GM12878 (cell line): ENCODE data around the gene CKS1B. TPM values are rescaled to one million over a fixed set of nuclear protein-coding genes. Genes with fewer than 3 reads are reported as not detected.

Experiments
- ATAC-seq: fragments of 200-7000 bp; cut with Tn5 transposase; 3 replicates; pipeline ENCODE4 v1.9.1; 2020; ENCODE audit warnings: mild to moderate bottlenecking, moderate library complexity
- BruUV-seq: library from RNA; stranded (reverse); fragments of 400-500 nt; replicated peaks from 2 replicates; lab custom pipeline; 2021; lab: Mats Ljungman, UMichigan
- CTCF ChIA-PET: fragments of 300-600 bp; sonication (Branson Sonifier 250); formaldehyde crosslinking; extraction: SDS; loops from one replicate; lab custom pipeline; 2021; ENCODE audit warnings: inconsistent platforms; lab: Yijun Ruan, JAX
- POLR2A ChIA-PET: fragments of 350-600 bp; formaldehyde crosslinking; extraction: SDS; loops from one replicate; lab custom pipeline; 2021; ENCODE audit warnings: inconsistent platforms; lab: Charles Lee
- RAD21 ChIA-PET: fragments of 300-600 bp; sonication (Branson Sonifier 250); formaldehyde crosslinking; loops from one replicate; lab custom pipeline; 2023; ENCODE audit warnings: antibody characterized with exemption; ENCODE audit not compliant: unreplicated experiment; lab: Charles Lee
- SMC1A ChIA-PET: fragments of 300-600 bp; sonication (Branson Sonifier 250); formaldehyde crosslinking; loops from one replicate; lab custom pipeline; 2023; ENCODE audit not compliant: unreplicated experiment, uncharacterized antibody; lab: Charles Lee
- DNase-seq: peaks from one replicate; pipeline ENCODE4 v3.0.0-alpha.2; 2011; ENCODE audit warnings: low read depth, low spot score
- FAIRE-seq: peaks from 3 replicates; lab custom pipeline; 2011; peaks lifted over from hg19 to GRCh38; lab: Jason Lieb, UNC
- H2AFZ ChIP-seq: 2 replicates; pipeline ENCODE4 v1.6.0; 2011; ENCODE audit warnings: low read depth, low read length, control low read depth; ENCODE audit not compliant: control insufficient read depth
- H3K27ac ChIP-seq: 2 replicates; pipeline ENCODE4 v1.5.1; 2011; ENCODE audit warnings: control low read depth; ENCODE audit not compliant: control insufficient read depth, insufficient read depth
- H3K27me3 ChIP-seq, 2 experiments: replicated peaks in 1 of 2; 2 replicates each; pipeline versions ENCODE4 v1.6.0 to v1.6.1; 2011; ENCODE audit warnings: low read length in 1 of 2; ENCODE audit not compliant: control insufficient read depth in 2 of 2, insufficient read depth in 2 of 2
- H3K36me3 ChIP-seq, 2 experiments: 2 replicates each; pipeline ENCODE4 v1.5.1; 2011; ENCODE audit warnings: low read length in 1 of 2; ENCODE audit not compliant: control insufficient read depth in 2 of 2, insufficient read depth in 2 of 2
- H3K4me1 ChIP-seq: 2 replicates; pipeline ENCODE4 v1.6.1; 2011; ENCODE audit warnings: mild to moderate bottlenecking, low read length, moderate library complexity, mixed read lengths; ENCODE audit not compliant: control insufficient read depth, insufficient read depth
- H3K4me2 ChIP-seq: 2 replicates; pipeline ENCODE4 v1.6.0; 2011; ENCODE audit warnings: control low read depth; ENCODE audit not compliant: control insufficient read depth, insufficient read depth
- H3K4me3 ChIP-seq: fragments of 200-600 bp; sonication (generic); 2 replicates; pipeline ENCODE4 v1.5.1; 2016
- H3K79me2 ChIP-seq: 2 replicates; pipeline ENCODE4 v1.6.0; 2011; ENCODE audit warnings: low read length; ENCODE audit not compliant: control insufficient read depth, insufficient read depth
- H3K9ac ChIP-seq: 2 replicates; pipeline ENCODE4 v1.8.0; 2011; ENCODE audit warnings: low read length, control low read depth, mixed read lengths; ENCODE audit not compliant: control insufficient read depth, insufficient read depth
- H3K9me3 ChIP-seq: replicated peaks from 3 replicates; pipeline ENCODE4 v1.5.1; 2011; ENCODE audit warnings: mild to moderate bottlenecking, low read length; ENCODE audit not compliant: control insufficient read depth, insufficient read depth
- H4K20me1 ChIP-seq: 2 replicates; pipeline ENCODE4 v1.6.0; 2011; ENCODE audit not compliant: control insufficient read depth, insufficient read depth
- ATF7 ChIP-seq: fragments of 450-650 bp; IDR thresholded peaks from 2 replicates; pipeline ENCODE4 v1.6.1; 2016; ENCODE audit warnings: low read depth, mild to moderate bottlenecking
- BHLHE40 ChIP-seq, 2 experiments: fragments of 450-650 bp in 1 of 2; IDR thresholded peaks; 2 replicates each; pipeline ENCODE4 v1.6.1; 2011 to 2017; ENCODE audit warnings: low read depth in 2 of 2, borderline replicate concordance in 1 of 2, improper control_type of control experiment in 1 of 2, low read length in 1 of 2, mild to moderate bottlenecking in 1 of 2
- RCOR1 ChIP-seq: conservative IDR thresholded peaks from 2 replicates; pipeline ENCODE4 v1.6.1; 2012; ENCODE audit warnings: low read depth, low read length, improper control_type of control experiment
- WGBS: methylation state at CpG from one replicate; pipeline ENCODE4 v1.1.6; 2016; ENCODE audit warnings: low lambda C conversion rate; ENCODE audit not compliant: insufficient replicate concordance, insufficient coverage; ENCODE audit errors: missing lambda C conversion rate; 5-methylcytosine and 5-hydroxymethylcytosine counted together
- in situ Hi-C: fragments of 300-500 bp; cut with MboI; formaldehyde crosslinking; loops from 9 replicates; pipeline ENCODE4 v1.14.3; 2018; ENCODE audit warnings: mixed read lengths
- intact Hi-C: fragments of 100-400 bp; cut with micrococcal nuclease; formaldehyde crosslinking; loops from one replicate; pipeline ENCODE4 v1.14.2; 2022; ENCODE audit not compliant: unreplicated experiment
- polyA plus RNA-seq, 11 experiments: library from polyadenylated mRNA; depleted of rRNA in 4 of 11; unstranded in 6 of 11; stranded (reverse) in 5 of 11; fragments of >200 nt; fragmentation: Nextera tagmentation in 4 of 11; fragmentation: Illumina TruSeq in 1 of 11; extraction: Ambion mirVana in 4 of 11; extraction: Trizol in 1 of 11; gene quantifications; 1 replicate in 1 of 11; 2 replicates in 10 of 11; pipeline versions ENCODE4 v1.2.1 to v1.2.3, GENCODE V29; 2011 to 2016; ENCODE audit warnings: inconsistent platforms in 2 of 11, missing spikeins in 2 of 11, low read depth in 1 of 11
- total RNA-seq, 4 experiments: library from RNA; depleted of rRNA in 3 of 4; stranded (reverse); fragments of >200 nt in 3 of 4; fragmentation: Illumina TruSeq in 1 of 4; extraction: Trizol in 1 of 4; gene quantifications; 2 replicates each; pipeline versions ENCODE4 v1.2.1 to v1.2.3, GENCODE V29; 2013 to 2021
- TF ChIP-seq, protein P1 (sequence below): fragments of 450-650 bp; IDR thresholded peaks from 2 replicates; pipeline ENCODE4 v1.6.1; 2016; ENCODE audit warnings: mild to moderate bottlenecking
- TF ChIP-seq, protein P2 (sequence below): fragments of 450-650 bp; IDR thresholded peaks from 2 replicates; pipeline ENCODE4 v1.6.1; 2017; ENCODE audit warnings: low read depth, mild to moderate bottlenecking, moderate library complexity
- TF ChIP-seq, protein P3 (sequence below): fragments of 450-650 bp; IDR thresholded peaks from 2 replicates; pipeline ENCODE4 v1.6.1; 2017; ENCODE audit warnings: mild to moderate bottlenecking, moderate library complexity
- TF ChIP-seq, protein P4 (sequence below): fragments of 450-650 bp; IDR thresholded peaks from 2 replicates; pipeline ENCODE4 v1.6.1; 2016; ENCODE audit warnings: mild to moderate bottlenecking
- TF ChIP-seq, protein P5 (sequence below): IDR thresholded peaks from 2 replicates; pipeline ENCODE4 v1.6.1; 2011; ENCODE audit warnings: borderline replicate concordance, low read depth, mild to moderate bottlenecking, moderate library complexity, mixed read lengths, low read length; ENCODE audit not compliant: insufficient read depth; ENCODE audit errors: extremely low read length

The CKS1B gene
- total and polyA plus RNA-seq, 10 of the 15 experiments (the other 5 are each of a cell fraction or from before 2014, with no cell fraction given): 125 to 608 (median 364) TPM

DNA sequence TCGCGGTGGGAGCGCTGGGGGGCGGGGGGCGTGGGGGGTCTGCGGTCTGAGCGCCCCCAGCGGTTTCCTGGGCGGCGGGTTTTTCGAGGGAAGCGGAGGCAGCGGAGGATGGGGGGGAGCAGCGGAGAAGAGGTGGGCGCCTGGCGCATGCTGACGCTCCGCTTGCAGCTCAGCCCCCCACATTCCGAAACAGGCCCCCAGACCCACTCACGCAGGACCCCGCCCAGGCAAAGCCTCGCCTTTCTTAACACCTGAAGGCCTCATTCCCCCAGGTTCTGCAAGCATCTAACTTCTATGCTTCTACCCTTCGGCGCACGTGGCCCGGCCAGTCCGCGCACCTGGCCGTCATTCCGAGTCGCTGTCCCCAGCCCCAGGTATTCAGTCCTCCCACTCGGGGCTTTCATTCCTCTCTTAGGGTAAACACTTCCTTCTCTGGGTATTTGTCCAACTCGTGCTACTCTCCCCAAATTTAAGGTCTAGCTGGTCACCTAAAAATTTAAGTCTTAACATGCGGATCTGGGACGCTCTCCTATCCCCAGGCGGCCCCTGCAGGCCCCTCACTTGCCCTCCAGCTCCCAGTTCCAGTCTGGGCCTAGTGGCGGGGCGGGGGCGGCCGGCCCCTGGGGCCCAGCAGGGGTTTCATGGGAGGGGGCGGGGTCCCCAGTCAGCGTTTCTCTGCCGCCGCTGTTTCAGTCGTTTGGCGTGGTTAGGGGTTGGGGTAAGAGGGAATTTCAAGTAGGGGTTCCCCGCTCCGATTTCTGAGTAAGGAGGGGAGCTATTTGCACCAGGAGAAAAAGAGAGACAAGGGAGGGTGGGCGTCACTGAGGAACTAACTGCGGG, 25.3 kb downstream of the CKS1B start:
- FAIRE-seq: no peak
- Histone ChIP-seq H3K27ac (peak overlapping the region; percentile 79), H3K79me2 (peaks cover 26% of the 10 kb centered on the region), H3K9me3 (no peaks in the 10 kb centered on the region), H3K4me3 (peak overlapping the region; percentile 89), H3K27me3 (no peaks in the 10 kb centered on the region), H3K9ac (peak overlapping the region; percentile 73), H3K4me1 (peaks cover 19% of the 10 kb centered on the region), H3K4me2 (peak overlapping the region; percentile 92), H2AFZ (no peak overlapping the region; the same call in 1 of the 2 replicates), H3K36me3 (no peaks in the 10 kb centered on the region), H4K20me1 (no peaks in the 10 kb centered on the region)
- ChIA-PET SMC1A (interaction anchor here (0.6 to 8.1 kb wide), 14 partner anchors 16 to 330 kb away, joined by 3 to 69 read pairs (median 5); partner anchors contain the start of genes CKS1B, FLAD1, PBXIP1 and PYGO2), RAD21 (interaction anchor here (0.6 to 3.0 kb wide), 23 partner anchors 12 to 520 kb away, joined by 3 to 24 read pairs (median 4); partner anchors contain the start of genes FLAD1, PBXIP1, PMVK and SHC1), POLR2A (interaction anchor here (0.5 to 3.4 kb wide), 16 partner anchors 8 to 277 kb away, joined by 3 to 36 read pairs (median 4); partner anchors contain the start of genes CKS1B, FLAD1, PBXIP1 and PMVK), CTCF (interaction anchor here (0.6 to 11.0 kb wide), 24 partner anchors 10 to 519 kb away, joined by 3 to 226 read pairs (median 5); partner anchors contain the start of genes CKS1B, FLAD1, KCNN3 and KRTCAP2)
- peak; percentile 12 for ATAC-seq
- DNase-seq: no peak
- in situ Hi-C loops: no loop called here
- no TSS peak for BruUV-seq
- WGBS: 0% methylated on average over 36 of the region's 50 CpGs
- intact Hi-C loops: loop anchor here (1.0 to 5.0 kb wide), 5 partner anchors 17 to 330 kb away; partner anchors contain the start of genes CKS1B, FLAD1, PMVK and PYGO2
- TF ChIP-seq BHLHE40 (IDR thresholded peaks at IDR 0.05; ENCODE audit: borderline replicate concordance in 1 of 2, low read depth in 2 of 2, low read length in 1 of 2): peak; percentile 25 to 75; a peak in 3 of 4 replicates
- TF ChIP-seq, protein P1, sequence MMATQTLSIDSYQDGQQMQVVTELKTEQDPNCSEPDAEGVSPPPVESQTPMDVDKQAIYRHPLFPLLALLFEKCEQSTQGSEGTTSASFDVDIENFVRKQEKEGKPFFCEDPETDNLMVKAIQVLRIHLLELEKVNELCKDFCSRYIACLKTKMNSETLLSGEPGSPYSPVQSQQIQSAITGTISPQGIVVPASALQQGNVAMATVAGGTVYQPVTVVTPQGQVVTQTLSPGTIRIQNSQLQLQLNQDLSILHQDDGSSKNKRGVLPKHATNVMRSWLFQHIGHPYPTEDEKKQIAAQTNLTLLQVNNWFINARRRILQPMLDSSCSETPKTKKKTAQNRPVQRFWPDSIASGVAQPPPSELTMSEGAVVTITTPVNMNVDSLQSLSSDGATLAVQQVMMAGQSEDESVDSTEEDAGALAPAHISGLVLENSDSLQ: 0 out of 2 replicates have a peak, but pooled peaks have one; percentile 6
- TF ChIP-seq RCOR1: 0 out of 2 replicates have a peak, but pooled peaks have one; percentile 10
- TF ChIP-seq, protein P2, sequence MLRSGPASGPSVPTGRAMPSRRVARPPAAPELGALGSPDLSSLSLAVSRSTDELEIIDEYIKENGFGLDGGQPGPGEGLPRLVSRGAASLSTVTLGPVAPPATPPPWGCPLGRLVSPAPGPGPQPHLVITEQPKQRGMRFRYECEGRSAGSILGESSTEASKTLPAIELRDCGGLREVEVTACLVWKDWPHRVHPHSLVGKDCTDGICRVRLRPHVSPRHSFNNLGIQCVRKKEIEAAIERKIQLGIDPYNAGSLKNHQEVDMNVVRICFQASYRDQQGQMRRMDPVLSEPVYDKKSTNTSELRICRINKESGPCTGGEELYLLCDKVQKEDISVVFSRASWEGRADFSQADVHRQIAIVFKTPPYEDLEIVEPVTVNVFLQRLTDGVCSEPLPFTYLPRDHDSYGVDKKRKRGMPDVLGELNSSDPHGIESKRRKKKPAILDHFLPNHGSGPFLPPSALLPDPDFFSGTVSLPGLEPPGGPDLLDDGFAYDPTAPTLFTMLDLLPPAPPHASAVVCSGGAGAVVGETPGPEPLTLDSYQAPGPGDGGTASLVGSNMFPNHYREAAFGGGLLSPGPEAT: peak; percentile 55; the same call in 1 of the 2 replicates
- TF ChIP-seq ATF7: peak; percentile 24; the same call in 1 of the 2 replicates
- TF ChIP-seq, protein P3, sequence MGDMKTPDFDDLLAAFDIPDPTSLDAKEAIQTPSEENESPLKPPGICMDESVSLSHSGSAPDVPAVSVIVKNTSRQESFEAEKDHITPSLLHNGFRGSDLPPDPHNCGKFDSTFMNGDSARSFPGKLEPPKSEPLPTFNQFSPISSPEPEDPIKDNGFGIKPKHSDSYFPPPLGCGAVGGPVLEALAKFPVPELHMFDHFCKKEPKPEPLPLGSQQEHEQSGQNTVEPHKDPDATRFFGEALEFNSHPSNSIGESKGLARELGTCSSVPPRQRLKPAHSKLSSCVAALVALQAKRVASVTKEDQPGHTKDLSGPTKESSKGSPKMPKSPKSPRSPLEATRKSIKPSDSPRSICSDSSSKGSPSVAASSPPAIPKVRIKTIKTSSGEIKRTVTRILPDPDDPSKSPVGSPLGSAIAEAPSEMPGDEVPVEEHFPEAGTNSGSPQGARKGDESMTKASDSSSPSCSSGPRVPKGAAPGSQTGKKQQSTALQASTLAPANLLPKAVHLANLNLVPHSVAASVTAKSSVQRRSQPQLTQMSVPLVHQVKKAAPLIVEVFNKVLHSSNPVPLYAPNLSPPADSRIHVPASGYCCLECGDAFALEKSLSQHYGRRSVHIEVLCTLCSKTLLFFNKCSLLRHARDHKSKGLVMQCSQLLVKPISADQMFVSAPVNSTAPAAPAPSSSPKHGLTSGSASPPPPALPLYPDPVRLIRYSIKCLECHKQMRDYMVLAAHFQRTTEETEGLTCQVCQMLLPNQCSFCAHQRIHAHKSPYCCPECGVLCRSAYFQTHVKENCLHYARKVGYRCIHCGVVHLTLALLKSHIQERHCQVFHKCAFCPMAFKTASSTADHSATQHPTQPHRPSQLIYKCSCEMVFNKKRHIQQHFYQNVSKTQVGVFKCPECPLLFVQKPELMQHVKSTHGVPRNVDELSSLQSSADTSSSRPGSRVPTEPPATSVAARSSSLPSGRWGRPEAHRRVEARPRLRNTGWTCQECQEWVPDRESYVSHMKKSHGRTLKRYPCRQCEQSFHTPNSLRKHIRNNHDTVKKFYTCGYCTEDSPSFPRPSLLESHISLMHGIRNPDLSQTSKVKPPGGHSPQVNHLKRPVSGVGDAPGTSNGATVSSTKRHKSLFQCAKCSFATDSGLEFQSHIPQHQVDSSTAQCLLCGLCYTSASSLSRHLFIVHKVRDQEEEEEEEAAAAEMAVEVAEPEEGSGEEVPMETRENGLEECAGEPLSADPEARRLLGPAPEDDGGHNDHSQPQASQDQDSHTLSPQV: no peak
- TF ChIP-seq, protein P4, sequence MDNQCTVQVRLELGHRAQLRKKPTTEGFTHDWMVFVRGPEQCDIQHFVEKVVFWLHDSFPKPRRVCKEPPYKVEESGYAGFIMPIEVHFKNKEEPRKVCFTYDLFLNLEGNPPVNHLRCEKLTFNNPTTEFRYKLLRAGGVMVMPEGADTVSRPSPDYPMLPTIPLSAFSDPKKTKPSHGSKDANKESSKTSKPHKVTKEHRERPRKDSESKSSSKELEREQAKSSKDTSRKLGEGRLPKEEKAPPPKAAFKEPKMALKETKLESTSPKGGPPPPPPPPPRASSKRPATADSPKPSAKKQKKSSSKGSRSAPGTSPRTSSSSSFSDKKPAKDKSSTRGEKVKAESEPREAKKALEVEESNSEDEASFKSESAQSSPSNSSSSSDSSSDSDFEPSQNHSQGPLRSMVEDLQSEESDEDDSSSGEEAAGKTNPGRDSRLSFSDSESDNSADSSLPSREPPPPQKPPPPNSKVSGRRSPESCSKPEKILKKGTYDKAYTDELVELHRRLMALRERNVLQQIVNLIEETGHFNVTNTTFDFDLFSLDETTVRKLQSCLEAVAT: 0 out of 2 replicates have a peak, but pooled peaks have one; percentile 44
- TF ChIP-seq, protein P5, sequence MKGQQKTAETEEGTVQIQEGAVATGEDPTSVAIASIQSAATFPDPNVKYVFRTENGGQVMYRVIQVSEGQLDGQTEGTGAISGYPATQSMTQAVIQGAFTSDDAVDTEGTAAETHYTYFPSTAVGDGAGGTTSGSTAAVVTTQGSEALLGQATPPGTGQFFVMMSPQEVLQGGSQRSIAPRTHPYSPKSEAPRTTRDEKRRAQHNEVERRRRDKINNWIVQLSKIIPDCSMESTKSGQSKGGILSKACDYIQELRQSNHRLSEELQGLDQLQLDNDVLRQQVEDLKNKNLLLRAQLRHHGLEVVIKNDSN: peak; percentile 52
